GM12892 (cell line): ENCODE measurements around the gene TMCC1.

ENCODE experiments used
- POLR2AphosphoS5 ChIP-seq: IDR thresholded peaks from 2 replicates; pipeline ENCODE4 v1.6.1; 2011; ENCODE audit warnings: low read depth, low read length, control low read depth
- TAF1 ChIP-seq: IDR thresholded peaks from 2 replicates; pipeline ENCODE4 v1.6.1; 2011; ENCODE audit warnings: low read depth, mild to moderate bottlenecking, control low read depth, low read length, borderline replicate concordance

- TF ChIP-seq POLR2AphosphoS5, result no peak
- no peak for TF ChIP-seq TAF1
Measured at GRCh38 chr3:129655291-129655700, 238.2 kb downstream of the TMCC1 start.
